Measurements from ENCODE around the gene CD55.

CD55 gene

GRCh38 chr1:207321079-207321789, at the start of gene CD55:
Gene CD55, plus strand, starts transcription at chr1:207321678. Its CDS starts 88 bp downstream, at chr1:207321766.
- DNase-seq (ENCODE audit: low spot score): peak; percentile 94

- DNase-seq (ENCODE audit: low spot score): no peak
Measured at GRCh38 chr1:207274882-207275281, 46.6 kb upstream of the CD55 start.

- DNase-seq (ENCODE audit: low spot score): no peak
Measured at GRCh38 chr1:207276465-207276864, 45.0 kb upstream of the CD55 start.

- no peak for DNase-seq (ENCODE audit: low spot score)
Measured at GRCh38 chr1:207277241-207277640, 44.2 kb upstream of the CD55 start.

- no peak for DNase-seq (ENCODE audit: low spot score)
Measured at GRCh38 chr1:207279652-207280051, 41.8 kb upstream of the CD55 start.

- DNase-seq (ENCODE audit: low spot score): no peak
Measured at GRCh38 chr1:207280706-207281105, 40.8 kb upstream of the CD55 start.

GRCh38 chr1:207282058-207282457, 39.4 kb upstream of the CD55 start:
- peak; percentile 17 for DNase-seq (ENCODE audit: low spot score)

- no peak for DNase-seq (ENCODE audit: low spot score)
Measured at GRCh38 chr1:207282496-207283380, 38.7 kb upstream of the CD55 start.

GRCh38 chr1:207283421-207283820, 38.1 kb upstream of the CD55 start:
- DNase-seq (ENCODE audit: low spot score): no peak

- DNase-seq (ENCODE audit: low spot score): no peak
Measured at GRCh38 chr1:207284209-207284897, 37.1 kb upstream of the CD55 start.

GRCh38 chr1:207286786-207287468, 34.6 kb upstream of the CD55 start:
- peak; percentile 30 for DNase-seq (ENCODE audit: low spot score)

- DNase-seq (ENCODE audit: low spot score): no peak
Measured at GRCh38 chr1:207288315-207288714, 33.2 kb upstream of the CD55 start.

GRCh38 chr1:207289756-207290155, 31.7 kb upstream of the CD55 start:
- DNase-seq (ENCODE audit: low spot score): no peak

GRCh38 chr1:207291723-207292122, 29.8 kb upstream of the CD55 start:
- no peak for DNase-seq (ENCODE audit: low spot score)

GRCh38 chr1:207298186-207298585, 23.3 kb upstream of the CD55 start:
- DNase-seq (ENCODE audit: low spot score): no peak

- peak; percentile 42 for DNase-seq (ENCODE audit: low spot score)
Measured at GRCh38 chr1:207298636-207299398, 22.7 kb upstream of the CD55 start.

GRCh38 chr1:207300970-207301369, 20.5 kb upstream of the CD55 start:
- no peak for DNase-seq (ENCODE audit: low spot score)

GRCh38 chr1:207302618-207303393, 18.7 kb upstream of the CD55 start:
- no peak for DNase-seq (ENCODE audit: low spot score)

- DNase-seq (ENCODE audit: low spot score): no peak
Measured at GRCh38 chr1:207304710-207305488, 16.6 kb upstream of the CD55 start.

GRCh38 chr1:207305489-207305873, 16.0 kb upstream of the CD55 start:
- no peak for DNase-seq (ENCODE audit: low spot score)
